PC-9 (cell line): Measurements from ENCODE around the gene EGLN2.

Experiments
- EZH2 ChIP-seq: fragments of 200-600 bp; sonication (generic); IDR thresholded peaks from 2 replicates; pipeline ENCODE4 v1.8.0; 2017; ENCODE audit warnings: antibody characterized with exemption, low read depth
- TF ChIP-seq, protein P1 (sequence below): fragments of 200-600 bp; sonication (generic); conservative IDR thresholded peaks from 2 replicates; pipeline ENCODE4 v1.6.1; 2017; ENCODE audit warnings: mixed run types, antibody characterized with exemption, mild to moderate bottlenecking, moderate library complexity

DNA sequence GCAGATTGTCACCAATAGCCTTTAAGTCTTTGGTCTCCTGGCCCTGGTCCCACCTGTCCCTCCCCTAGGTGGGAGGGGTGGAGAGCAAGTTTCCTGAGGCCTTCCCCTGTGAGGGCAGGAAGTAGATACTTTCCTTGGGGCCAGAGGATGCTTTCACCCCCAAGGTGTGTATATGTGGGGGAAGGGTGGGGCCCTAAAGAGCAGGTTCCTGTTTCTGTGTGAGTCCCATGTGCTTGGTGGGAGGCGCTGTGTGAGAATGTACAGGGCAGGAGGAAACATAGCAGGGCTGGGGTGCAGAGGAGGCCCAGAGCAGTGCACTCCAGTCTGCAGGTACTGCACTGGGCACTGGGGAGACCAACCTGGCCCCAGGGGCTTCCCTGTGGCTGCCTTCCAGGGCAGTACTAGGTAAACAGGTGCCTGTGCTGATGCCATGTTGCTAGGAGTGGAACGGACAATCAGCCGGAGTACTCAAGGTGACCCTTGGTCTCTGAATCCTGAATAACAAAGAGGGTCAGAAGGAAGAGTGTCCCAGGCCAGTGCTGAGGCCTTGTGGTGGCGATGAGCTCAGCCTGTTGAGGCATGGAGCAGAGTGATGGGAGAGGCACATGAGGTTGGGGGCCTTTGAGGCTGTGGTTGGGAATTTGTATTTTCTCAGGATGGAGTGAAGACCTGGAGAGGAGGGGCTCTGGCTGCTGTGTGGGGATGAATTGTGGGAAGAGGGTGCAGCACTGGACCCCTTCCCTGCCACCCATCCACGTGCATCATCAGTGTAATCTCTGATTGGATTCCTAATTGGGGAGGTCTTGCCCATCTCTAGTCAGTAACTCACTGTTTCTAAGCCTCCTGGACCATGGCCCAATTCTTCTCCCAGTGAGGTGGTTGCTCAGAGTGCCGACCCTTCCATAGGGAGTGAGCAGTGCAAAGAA, 5.1 kb downstream of the EGLN2 start:
- TF ChIP-seq, protein P1, sequence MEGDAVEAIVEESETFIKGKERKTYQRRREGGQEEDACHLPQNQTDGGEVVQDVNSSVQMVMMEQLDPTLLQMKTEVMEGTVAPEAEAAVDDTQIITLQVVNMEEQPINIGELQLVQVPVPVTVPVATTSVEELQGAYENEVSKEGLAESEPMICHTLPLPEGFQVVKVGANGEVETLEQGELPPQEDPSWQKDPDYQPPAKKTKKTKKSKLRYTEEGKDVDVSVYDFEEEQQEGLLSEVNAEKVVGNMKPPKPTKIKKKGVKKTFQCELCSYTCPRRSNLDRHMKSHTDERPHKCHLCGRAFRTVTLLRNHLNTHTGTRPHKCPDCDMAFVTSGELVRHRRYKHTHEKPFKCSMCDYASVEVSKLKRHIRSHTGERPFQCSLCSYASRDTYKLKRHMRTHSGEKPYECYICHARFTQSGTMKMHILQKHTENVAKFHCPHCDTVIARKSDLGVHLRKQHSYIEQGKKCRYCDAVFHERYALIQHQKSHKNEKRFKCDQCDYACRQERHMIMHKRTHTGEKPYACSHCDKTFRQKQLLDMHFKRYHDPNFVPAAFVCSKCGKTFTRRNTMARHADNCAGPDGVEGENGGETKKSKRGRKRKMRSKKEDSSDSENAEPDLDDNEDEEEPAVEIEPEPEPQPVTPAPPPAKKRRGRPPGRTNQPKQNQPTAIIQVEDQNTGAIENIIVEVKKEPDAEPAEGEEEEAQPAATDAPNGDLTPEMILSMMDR = no peak
- no peak for TF ChIP-seq EZH2
